Non-pigmented ciliary epithelial cell (primary cell): ENCODE measurements around the gene EPN3.

Experiments
- DNase-seq: peaks from one replicate; pipeline ENCODE4 v3.0.0-alpha.2; 2010; ENCODE audit warnings: low read depth

Gene EPN3

DNA sequence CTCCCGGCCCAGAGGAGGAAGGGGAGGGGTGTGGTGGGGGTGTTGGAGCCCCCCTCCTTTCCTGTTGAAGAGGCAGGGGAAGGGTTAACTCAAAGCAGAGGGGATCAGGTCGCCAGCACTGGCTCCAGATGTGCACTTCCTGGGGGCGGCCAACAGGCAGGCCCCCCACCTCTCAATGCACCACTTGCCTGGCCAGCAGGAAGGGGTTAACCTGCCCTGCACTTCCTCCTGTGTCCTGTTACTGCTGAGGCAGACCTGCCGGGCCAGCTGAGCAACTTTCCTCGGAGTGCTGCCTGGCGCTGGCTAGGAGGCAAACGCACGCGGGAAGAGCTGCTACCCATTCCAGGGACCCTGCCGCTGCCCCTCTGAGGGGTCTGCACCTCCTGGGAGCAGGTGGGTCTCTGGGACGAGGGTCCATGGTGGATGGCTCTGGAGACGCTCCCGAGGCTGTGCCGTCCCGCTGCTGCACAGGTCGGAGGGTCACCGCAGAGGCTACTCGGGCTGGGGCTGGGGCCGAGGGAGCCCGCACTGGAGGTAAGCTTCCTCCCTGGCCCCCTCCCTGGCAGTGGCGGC lies at the start of gene EPN3:
TSS of gene EPN3 (plus strand) at position 284 of the 573 bp plus-strand sequence. CDS start 3,822 bp downstream, outside the sequence.
- DNase-seq: no peak

DNA sequence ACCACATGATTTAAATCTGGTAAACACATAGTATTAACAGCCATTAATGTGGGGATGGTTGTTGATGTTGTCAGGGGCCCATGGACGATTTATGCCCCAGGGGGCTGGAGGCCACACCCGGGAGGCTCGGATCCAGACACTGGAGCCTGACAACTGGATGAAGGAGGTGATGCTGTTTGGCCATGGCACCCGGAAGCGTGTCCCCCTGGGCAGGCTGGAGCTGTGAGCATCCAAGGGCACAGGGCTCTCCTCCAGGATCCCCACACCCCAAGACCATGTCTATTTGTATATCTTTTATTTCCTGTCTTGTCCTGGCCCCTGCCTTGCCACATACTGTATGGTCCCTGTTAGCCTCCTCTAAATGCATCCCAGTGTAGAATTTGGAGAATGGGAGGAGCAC lies 49.3 kb upstream of the EPN3 start:
- no peak for DNase-seq

DNA sequence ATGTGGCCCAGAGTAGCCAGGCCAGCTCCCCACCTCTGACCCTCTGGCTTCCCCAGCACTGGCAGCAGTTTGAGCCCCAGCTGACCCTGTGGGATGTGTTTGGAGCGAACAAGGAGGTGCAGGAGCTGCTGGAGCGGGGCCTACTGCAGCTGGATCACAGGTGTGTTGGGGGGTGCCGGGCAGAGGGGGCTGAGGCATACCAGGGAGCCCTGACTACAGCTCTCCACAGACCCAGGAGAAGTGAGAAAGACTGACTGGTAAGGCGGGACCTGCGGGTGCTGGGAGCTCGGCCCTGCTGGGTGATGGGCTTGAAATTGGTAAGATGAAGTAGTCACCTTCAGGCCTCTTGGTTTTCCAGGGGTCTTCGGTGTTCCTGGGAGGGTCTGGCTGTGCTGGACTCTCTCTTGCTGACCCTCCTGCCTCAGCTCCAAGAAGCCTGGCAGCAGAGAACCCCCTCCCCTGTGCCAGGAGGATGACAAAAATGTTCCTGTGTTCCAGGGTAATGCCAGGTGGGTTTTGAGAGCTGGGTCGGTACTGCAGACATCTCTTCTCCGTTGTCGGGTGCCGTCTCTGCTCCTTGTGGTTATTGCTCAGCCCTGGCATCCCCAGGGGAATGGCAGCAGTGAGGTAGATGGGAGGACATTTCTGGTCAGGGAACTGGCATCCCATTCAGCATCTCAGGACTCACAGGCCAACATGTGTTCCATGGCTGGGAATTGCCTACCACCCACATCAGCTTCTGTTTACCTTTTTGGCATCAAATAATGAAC lies 48.0 kb upstream of the EPN3 start:
- no peak for DNase-seq

DNA sequence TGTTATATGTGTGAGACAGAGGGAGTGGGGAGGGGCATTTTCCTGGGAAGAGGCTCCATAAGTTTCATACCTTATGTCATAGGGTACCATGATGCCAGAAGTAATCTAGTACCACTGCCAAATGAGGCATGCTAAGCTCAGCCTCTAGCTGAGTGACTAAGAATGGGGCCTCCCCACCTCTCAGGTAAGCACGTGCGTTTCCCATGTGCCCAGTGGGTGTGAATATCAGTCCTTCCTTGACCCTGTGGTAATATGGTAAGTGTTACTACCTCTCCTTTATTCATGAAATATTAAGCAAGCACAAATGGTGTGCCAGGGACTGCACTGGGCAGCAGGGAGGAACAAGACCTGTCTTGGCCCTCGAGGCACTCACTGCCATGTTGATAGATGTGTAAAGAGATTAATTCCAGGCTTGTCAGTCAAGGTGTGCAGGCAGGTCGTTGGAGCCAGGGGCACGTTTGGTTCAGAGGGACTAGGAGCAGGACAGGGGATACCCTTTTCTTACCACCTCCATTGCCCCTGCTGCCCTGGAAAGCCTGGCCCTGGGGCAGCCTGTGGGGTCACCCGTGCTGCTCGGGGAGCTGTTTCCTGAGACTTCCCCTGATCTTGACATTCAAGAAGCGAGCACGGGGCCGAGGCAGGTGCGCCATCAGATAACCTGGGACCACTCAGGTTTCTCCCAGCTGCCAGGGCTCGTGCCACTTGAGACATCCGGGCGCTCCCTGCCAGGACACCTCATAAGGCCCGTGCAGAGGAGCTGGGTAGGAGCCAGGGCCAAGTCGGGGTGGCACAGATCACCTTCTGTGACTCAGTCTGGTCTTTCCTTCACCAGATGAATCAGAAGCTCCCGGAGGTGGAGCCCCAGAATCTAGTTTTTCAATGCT lies 45.1 kb upstream of the EPN3 start:
- no peak for DNase-seq

DNA sequence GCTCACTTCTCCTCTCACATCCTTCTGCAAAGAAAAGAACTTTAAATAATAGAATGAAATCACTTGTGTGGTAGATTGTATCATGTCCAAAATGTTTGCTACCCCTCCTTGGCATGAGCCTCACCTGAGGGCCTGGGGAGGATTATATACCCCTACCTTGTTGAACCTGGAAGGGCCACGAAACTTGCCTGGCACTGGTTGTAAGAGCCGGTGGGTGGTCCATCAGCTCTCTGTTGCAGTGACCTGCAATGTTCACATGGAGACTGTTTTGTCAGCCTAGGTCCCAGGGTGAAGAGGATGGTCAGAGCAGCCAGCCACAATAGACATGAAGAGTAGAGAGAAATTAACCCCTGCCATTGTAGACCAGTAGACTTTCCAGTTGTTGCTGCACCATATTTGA lies 43.7 kb upstream of the EPN3 start:
- no peak for DNase-seq

DNA sequence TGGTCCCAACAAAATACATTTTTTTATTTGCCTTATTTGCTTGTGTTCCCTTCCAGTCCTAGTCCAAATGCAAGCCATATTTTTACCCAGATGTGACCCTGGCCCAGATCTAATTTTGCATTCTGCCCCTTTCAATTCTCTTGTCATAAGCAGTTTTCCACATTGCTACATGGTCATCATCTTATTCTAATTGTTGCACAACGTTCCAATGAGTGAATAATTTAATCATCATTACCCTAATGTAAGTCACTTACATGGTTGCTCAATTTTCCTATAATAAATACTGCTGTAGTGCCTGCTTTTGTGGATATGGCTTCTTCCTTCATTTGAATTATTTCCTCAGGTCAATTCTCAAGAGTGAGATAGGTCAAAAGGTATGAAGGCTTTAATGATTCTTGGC lies 41.0 kb upstream of the EPN3 start:
- no peak for DNase-seq

DNA sequence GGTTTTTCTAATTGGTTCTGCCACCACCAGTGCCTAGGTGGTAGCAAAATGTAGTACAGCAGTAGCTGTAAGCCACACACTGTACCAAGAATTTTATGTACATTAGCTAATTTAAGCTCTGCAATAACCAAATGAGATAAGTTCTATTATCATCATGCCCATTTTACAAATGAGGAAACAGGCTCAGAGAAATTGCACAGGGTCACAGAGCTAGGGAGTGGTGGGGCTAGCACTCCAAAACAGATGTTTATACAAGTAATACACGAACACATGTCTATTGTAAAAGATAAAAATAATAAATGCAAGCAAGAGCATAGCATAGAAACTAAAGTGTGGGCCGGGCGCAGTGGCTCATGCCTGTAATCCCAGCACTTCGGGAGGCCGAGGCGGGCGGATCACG lies 40.3 kb upstream of the EPN3 start:
- no peak for DNase-seq

DNA sequence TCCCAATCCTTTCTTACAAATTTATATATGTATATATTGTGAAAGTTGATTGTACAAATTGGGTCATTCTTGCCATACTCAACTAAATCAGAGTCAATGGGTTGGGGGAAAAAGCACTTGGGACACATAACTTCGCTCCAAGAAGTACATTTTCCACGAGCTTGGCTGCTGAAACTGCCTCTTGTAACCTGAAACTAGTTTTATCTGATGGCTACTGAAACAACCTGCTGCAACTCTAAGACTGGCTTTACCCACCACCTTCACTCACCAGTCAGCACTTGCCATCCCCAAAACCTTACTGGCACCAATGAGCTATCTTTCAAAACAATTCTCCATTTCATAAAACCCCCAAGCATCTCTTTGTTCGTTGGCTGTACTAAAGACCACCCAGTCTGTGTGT lies 38.8 kb upstream of the EPN3 start:
- DNase-seq: no peak

DNA sequence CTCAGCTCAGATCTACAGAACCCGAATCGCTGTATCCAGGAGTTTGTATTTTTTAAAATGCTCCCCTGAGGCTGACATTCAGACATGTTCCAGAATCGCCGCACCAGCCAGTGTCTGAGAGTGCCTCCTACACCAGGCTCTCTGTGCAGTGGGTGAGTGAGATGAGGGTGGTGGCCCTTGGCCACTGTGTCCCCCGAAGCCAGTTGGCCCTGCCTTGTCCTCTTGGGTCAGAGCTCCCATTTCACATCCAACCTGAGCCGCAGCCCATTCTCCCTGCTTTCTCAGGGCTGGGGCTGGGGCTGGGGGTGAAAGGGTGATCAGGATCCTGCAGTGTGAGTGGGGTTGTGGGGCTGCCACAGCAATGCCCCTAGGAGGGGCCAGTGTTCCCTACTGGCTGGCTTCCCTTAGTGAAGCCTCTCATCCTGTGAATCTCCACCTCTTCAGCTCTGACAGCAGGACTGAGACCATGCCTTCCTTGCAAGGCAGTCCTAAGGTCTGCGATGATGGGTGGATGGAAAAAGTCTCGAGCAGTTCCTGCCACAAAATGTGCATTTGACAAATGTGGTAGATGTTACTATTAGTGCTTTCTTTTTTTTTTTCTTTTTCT lies 37.2 kb upstream of the EPN3 start:
- DNase-seq: no peak

DNA sequence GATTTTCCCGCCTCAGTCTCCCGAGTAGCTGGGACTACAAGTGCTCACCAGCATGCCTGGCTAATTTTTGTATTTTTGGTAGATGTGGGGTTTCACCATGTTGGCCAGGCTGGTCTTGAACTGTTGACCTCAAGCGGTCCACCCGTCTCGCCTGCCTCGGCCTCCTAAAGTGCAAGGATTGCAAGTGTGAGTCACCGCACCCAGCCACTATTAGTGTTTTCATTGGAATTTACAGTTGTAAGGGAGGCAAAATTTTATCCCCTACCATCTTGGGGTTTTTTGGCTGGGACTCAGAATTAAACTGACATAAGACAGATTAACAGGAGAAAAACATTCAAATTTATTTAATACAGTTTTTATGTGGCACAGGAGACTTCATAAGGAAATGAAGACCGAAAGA lies 36.6 kb upstream of the EPN3 start:
- no peak for DNase-seq

DNA sequence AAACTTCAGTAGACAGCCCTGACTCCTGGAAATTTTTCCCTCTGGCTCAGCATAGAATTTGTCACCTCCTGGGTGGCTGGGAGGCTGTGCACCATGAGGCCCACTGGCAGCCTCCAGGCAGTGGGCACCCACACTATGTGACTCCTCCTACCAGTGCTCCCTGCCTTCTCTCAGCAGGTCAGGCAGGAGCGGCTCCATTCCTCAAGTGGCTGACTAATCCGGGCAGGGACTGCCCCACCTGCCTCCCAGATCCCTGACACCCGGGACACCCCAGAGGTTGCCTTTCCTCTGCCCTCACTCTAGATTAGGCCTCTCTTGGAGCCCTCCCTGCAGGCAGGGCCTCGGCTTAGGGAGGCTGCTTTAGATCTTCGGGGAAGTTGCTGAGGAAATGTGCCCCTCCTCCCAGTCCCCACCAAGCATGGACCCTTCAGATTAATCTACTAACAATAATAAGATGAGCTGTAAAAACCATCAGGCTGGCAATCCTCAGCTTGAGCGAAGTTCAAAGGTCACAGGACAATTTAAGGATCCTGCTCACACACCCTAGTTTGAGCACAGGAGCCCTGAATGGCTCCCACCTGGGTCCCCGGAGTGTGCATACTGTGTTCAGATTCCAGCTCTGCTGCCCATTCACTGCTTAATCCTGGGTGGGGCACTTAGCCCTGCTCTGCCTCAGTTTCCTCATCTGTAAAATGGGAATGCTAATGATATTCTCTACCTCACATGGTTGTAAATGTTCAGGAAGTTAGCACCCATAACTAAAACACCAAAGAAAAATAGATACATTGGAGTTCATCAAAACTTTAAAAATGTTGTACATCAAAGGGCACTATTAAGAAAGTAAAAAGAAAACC lies 34.3 kb upstream of the EPN3 start:
- no peak for DNase-seq

DNA sequence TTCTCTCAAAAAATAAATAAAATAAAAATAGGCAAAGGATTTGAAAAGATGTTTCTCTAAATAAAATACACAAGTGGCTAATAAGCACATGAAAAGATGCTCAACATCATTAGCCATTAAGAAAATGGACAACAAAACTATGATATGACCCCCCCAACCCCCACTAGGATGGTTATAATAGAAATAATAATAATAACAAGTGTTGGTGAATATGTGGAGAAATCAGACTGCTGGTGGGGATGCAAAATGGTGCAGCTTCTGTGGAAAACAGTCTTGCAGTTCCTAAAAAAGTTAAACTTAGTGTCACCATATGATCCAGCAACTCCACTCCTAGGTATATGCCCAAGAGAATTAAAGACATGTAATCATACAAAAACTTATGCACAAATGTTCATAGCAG lies 33.3 kb upstream of the EPN3 start:
- no peak for DNase-seq

DNA sequence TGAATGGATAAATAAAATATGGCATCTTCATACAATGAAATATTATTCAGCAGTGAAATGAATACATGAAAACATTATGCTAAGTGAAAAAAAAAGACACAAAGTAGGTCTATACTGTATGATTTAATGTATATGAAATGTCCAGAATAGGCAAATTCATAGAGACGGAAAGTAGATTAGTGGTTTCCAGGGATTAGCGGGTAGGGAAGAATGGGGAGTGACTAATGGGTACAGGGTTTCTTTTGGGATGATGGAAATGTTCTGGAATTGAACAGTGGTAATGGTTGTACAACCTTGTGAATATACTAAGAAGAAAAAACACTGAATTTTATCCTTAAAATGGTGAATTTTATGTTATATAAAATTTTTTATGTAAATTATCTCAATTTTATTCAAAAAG lies 32.8 kb upstream of the EPN3 start:
- DNase-seq: no peak

DNA sequence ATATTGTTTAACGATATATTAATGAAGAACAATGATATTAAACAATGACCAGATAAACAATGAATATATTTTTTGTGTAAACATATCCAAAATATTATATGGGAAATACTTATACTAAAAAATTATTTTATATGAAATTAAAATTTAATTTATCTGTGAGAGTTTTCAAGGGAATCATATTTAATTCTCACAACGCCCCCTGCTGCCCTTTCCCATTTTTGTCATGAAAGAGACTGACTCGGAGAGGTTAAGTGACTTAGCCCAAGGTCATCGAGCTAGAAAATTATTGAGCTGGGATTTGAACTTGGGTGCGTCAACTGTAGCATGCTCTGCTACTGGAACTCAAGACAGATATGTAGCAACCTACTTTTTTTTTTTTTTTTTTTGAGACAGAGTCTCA lies 31.5 kb upstream of the EPN3 start:
- no peak for DNase-seq

DNA sequence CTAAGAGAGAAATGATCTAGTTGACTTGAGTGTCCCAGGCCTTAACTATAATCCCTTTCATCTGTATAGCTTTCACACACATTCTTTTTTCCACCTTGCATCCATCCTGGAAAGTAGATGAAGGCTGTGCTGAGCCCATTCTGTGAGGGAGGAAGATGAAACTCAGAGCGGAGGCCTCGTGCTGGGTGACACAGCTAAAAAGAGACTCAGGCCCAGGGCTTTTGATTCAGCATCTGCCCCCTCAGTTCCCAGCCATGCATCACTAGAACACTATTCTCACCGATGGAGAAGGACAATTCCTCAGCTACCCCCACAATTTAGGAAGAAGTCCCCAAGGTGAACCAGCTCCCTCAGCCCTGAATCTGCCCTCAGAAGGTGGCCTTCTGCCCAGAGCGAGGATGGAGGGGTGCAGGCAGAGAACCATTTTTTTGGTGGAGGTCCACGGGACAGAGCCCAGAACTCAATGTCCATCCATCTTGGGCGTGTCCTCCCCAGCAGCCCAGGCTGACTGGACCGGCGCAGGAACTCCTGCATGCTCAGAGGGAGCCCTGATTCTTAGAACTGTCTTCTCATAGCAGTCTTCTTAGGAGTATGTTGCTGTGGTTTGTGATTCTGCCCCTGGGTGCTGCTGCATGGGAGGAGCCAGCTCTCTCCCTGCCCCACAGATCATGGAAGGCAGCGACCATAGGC lies 30.1 kb upstream of the EPN3 start:
- DNase-seq: no peak

DNA sequence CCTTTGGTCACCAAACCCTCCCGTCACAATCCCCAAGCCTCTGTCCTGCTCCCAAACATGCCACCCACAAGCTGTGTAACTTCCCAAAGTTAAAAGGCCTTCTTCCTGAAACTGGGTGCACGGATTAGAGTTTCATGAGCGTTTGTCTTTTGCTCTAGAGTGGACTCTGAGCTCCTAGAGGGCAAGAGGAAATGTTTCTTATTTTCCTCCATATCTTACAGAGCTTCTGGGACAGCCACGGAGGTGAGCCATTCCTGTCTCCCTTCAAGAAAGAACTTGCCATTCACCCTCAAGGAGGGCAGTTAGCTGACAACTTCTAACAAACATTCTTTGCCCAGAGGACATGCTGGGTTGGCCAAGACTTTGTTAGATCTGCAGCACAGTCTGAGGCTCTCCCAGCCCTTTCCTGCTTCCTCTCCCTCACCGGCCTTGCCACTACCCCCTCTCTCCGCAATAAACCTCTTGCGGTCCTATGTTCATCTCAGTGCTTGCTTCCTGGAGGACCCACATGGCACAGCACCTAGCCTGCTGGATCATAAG lies 26.9 kb upstream of the EPN3 start:
- no peak for DNase-seq

DNA sequence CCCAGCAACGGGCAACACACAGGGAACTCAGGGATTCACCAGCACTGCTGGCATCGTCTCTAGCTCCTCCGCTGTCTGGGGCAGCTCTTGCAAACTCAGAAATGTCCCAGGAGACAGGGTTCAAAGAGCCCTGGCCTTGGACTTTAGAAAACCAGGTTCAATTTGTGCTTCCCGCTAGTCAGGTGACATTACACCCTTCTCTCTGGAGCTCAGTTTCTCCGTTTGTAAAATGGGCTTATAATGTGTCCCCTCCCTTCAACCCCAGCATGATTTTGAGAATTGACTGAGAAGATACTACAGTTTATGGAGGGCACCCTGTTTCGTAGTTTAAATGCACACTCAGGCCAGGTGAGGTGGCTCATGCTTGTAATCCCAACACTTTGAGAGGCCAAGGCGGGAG lies 26.2 kb upstream of the EPN3 start:
- no peak for DNase-seq

DNA sequence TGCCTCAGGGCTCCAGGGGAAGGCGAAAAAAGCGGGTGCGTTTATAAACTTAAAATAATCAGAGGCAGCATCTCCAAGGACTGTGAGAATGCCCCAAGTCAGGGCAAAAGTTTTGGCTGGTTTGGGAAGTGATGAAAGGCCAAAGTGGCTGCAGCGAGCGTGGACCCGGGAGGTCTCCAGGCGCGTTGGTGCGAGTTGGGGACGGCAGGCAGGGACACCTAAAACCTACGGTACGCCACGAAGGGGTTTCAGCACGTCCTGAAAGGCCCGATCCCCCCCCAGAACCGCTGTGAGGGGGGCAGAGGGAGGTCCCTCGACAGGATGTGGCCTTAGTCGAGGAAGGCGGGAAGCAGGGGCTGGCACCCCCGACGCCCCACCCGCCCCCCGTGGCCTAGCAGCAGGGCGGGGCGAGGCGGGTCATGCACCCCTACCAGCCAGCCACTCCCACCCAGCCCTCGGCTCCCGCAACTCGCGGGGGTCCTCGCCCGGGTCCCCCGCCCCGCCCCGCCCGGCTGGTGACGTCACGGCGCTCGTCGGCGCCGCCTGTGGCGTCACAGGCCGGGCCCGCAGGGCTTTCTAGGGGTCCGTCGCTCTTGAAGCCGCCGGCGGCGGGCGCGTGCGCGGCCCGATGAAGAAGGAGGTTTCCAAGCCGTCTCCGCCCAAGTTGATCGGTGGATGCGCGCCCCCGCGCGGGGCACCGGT lies 24.5 kb upstream of the EPN3 start, which contains the start of gene MYCBPAP:
TSS of gene MYCBPAP (plus strand) at position 569 of the 702 bp plus-strand sequence. CDS start 236 bp downstream, outside the sequence.
- no peak for DNase-seq

DNA sequence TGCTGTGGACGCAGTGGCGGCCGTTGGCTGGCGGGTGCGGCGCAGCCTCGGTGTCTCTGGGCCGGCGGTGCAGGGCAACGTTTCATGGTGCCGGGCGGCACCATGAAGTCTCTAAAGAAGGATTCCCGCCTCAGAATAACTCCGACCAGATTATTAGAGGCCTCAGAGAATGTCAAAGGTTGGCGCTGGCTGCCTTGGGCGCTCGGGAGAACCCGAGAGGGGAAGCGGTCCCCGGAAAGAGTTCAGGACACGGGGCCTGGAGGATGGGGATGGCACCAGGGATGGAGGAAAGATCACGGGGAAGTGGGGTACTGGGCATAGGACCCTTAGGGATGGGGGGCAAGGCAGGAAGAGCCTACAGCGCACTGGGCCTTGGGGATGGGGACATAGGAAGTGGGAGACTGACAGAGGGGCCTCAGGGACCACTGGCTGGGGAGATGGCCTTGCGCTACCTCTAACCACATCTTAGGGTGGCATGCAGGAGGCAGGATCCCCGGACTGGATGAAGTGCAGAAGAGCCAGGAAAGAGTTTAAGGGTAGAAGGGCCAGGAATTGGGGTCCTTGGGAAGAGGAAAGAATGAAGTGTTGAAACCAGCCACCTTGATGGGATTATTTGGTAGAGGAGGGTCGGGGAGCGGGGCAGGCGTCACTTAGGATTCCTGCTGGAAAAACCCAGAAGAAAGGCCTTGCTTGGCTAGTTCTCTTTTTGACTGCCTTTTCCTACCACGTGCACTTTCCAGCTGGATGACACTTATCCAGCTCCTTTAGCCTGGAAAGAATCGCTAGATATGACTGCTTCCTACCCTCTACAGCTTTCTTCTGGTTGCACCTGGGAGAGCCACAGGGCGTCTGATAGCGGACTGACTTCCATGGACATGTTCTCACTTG lies 23.7 kb upstream of the EPN3 start:
- no peak for DNase-seq
